HepG2 (cell line): ENCODE measurements around the gene RAB3B.

ENCODE experiments used
- ATF7 ChIP-seq, 2 experiments: fragments of 450-650 bp in 1 of 2; sonication (generic) in 1 of 2; formaldehyde crosslinking in 1 of 2; IDR thresholded peaks; 2 replicates each; pipeline versions ENCODE4 v1.4.0 to v1.6.1; 2016 to 2020; ENCODE audit warnings: antibody characterized with exemption in 1 of 2, mild to moderate bottlenecking in 1 of 2, missing genetic modification reagents in 1 of 2
- BRCA1 ChIP-seq: sonication (generic); formaldehyde crosslinking; IDR thresholded peaks from 2 replicates; pipeline ENCODE4 v1.4.0; 2020; ENCODE audit warnings: missing genetic modification reagents
- FOXA1 ChIP-seq, 2 experiments: fragments of 450-650 bp in 1 of 2; sonication (generic) in 1 of 2; formaldehyde crosslinking in 1 of 2; IDR thresholded peaks; 2 replicates each; pipeline versions ENCODE4 v1.4.0 to v1.6.1; 2016 to 2020; ENCODE audit warnings: missing genetic modification reagents in 1 of 2
- HNF4G ChIP-seq, 2 experiments: sonication (generic) in 1 of 2; formaldehyde crosslinking in 1 of 2; IDR thresholded peaks; 2 replicates each; pipeline versions ENCODE4 v1.4.0 to v1.6.1; 2011 to 2020; ENCODE audit warnings: borderline replicate concordance in 2 of 2, low read depth in 2 of 2, mild to moderate bottlenecking in 2 of 2, low read length in 1 of 2, missing genetic modification reagents in 1 of 2, moderate library complexity in 1 of 2
- JUN ChIP-seq: sonication (generic); formaldehyde crosslinking; IDR thresholded peaks from 2 replicates; pipeline ENCODE4 v1.4.0; 2020; ENCODE audit warnings: mild to moderate bottlenecking, missing genetic modification reagents
- MAFF ChIP-seq: IDR thresholded peaks from 2 replicates; pipeline ENCODE4 v1.6.1; 2011; ENCODE audit warnings: low read depth, low read length, improper control_type of control experiment
- POLR2A ChIP-seq, 2 experiments: IDR thresholded peaks; 2 replicates each; pipeline ENCODE4 v1.6.1; 2011; ENCODE audit warnings: low read depth in 2 of 2, low read length in 2 of 2, mild to moderate bottlenecking in 1 of 2, moderate library complexity in 1 of 2; ENCODE audit not compliant: insufficient read depth in 1 of 2
- RFX5 ChIP-seq: IDR thresholded peaks from 2 replicates; pipeline ENCODE4 v1.6.1; 2011; ENCODE audit warnings: low read depth, low read length, improper control_type of control experiment
- TAF1 ChIP-seq: sonication (generic); formaldehyde crosslinking; IDR thresholded peaks from 2 replicates; pipeline ENCODE4 v1.4.0; 2020; ENCODE audit warnings: missing genetic modification reagents
- TRIM24 ChIP-seq: sonication (generic); formaldehyde crosslinking; IDR thresholded peaks from 2 replicates; pipeline ENCODE4 v1.8.0; 2022; ENCODE audit warnings: mild to moderate bottlenecking, missing genetic modification reagents
- XRCC5 ChIP-seq: fragments of 200-400 bp; formaldehyde crosslinking; optimal IDR thresholded peaks from 2 replicates; pipeline ENCODE3; 2017; ENCODE audit warnings: mild to moderate bottlenecking, low read length
- ZNF446 ChIP-seq: sonication (generic); formaldehyde crosslinking; IDR thresholded peaks from 2 replicates; pipeline ENCODE4 v1.5.0; 2020; ENCODE audit warnings: mild to moderate bottlenecking, missing genetic modification reagents
- ZNF468 ChIP-seq: sonication (generic); formaldehyde crosslinking; IDR thresholded peaks from 2 replicates; pipeline ENCODE4 v1.8.0; 2022; ENCODE audit warnings: mild to moderate bottlenecking, moderate library complexity, missing genetic modification reagents
- ZNF709 ChIP-seq: sonication (generic); formaldehyde crosslinking; IDR thresholded peaks from 2 replicates; pipeline ENCODE4 v1.5.0; 2020; ENCODE audit warnings: mild to moderate bottlenecking, missing genetic modification reagents

- no peak for TF ChIP-seq ZNF446 (CRISPR knock-in tag)
- no peak for TF ChIP-seq RFX5
- no peak for TF ChIP-seq TAF1 (CRISPR knock-in tag)
- TF ChIP-seq POLR2A (IDR thresholded peaks at IDR 0.05; ENCODE audit: insufficient read depth in 1 of 2, low read depth in 2 of 2, low read length in 2 of 2), result no peak
- TF ChIP-seq ZNF468 (CRISPR knock-in tag), result no peak
- TF ChIP-seq JUN (CRISPR knock-in tag), result no peak
- no peak for TF ChIP-seq XRCC5
- TF ChIP-seq FOXA1 (IDR thresholded peaks at IDR 0.05), result no peak
- TF ChIP-seq FOXA1 (CRISPR knock-in tag; IDR thresholded peaks at IDR 0.05), result no peak
- no peak for TF ChIP-seq TRIM24 (CRISPR knock-in tag)
- no peak for TF ChIP-seq BRCA1
- TF ChIP-seq ZNF709 (CRISPR knock-in tag), result no peak
- TF ChIP-seq ATF7 (IDR thresholded peaks at IDR 0.05), result no peak
- no peak for TF ChIP-seq ATF7 (CRISPR knock-in tag; IDR thresholded peaks at IDR 0.05)
- no peak for TF ChIP-seq MAFF
- no peak for TF ChIP-seq HNF4G (IDR thresholded peaks at IDR 0.05; ENCODE audit: borderline replicate concordance, low read depth, low read length)
- no peak for TF ChIP-seq HNF4G (CRISPR knock-in tag; IDR thresholded peaks at IDR 0.05; ENCODE audit: borderline replicate concordance, low read depth)
These were observed 43.5 kb upstream of the RAB3B start for GRCh38 chr1:52034050-52034384.
